HepG2 (cell line): Measurements from ENCODE around the gene ZFP36L2. TPM values are rescaled to one million over a fixed set of nuclear protein-coding genes. Genes with fewer than 3 reads are reported as not detected.

Experiments used
- ATF7 ChIP-seq, 2 experiments: fragments of 450-650 bp in 1 of 2; sonication (generic) in 1 of 2; formaldehyde crosslinking in 1 of 2; IDR thresholded peaks; 2 replicates each; pipeline versions ENCODE4 v1.4.0 to v1.6.1; 2016 to 2020; ENCODE audit warnings: antibody characterized with exemption in 1 of 2, mild to moderate bottlenecking in 1 of 2, missing genetic modification reagents in 1 of 2
- KDM6A ChIP-seq: IDR thresholded peaks from 2 replicates; pipeline ENCODE4 v1.6.1; 2016; ENCODE audit warnings: low read depth
- MATR3 ChIP-seq: sonication (generic); formaldehyde crosslinking; IDR thresholded peaks from 2 replicates; pipeline ENCODE4 v1.4.0; 2020; ENCODE audit warnings: missing genetic modification reagents
- MEIS1 ChIP-seq: sonication (generic); formaldehyde crosslinking; IDR thresholded peaks from 2 replicates; pipeline ENCODE4 v1.9.0; 2021; ENCODE audit warnings: mild to moderate bottlenecking, missing genetic modification reagents, moderate library complexity, borderline replicate concordance
- MIER3 ChIP-seq: IDR thresholded peaks from 2 replicates; pipeline ENCODE4 v1.6.1; 2016; ENCODE audit warnings: missing compliant biosample characterization, borderline replicate concordance
- MIXL1 ChIP-seq: IDR thresholded peaks from 2 replicates; pipeline ENCODE4 v1.6.1; 2016
- MNT ChIP-seq: fragments of 450-650 bp; IDR thresholded peaks from 2 replicates; pipeline ENCODE4 v1.6.1; 2016
- RFXAP ChIP-seq: sonication (generic); formaldehyde crosslinking; IDR thresholded peaks from 2 replicates; pipeline ENCODE4 v1.4.0; 2020; ENCODE audit warnings: missing genetic modification reagents, borderline replicate concordance
- SRSF1 ChIP-seq: fragments of 200-400 bp; formaldehyde crosslinking; optimal IDR thresholded peaks from 2 replicates; pipeline ENCODE3; 2017; ENCODE audit warnings: mild to moderate bottlenecking, low read depth, low read length, moderate library complexity
- THAP7 ChIP-seq: sonication (generic); formaldehyde crosslinking; IDR thresholded peaks from 2 replicates; pipeline ENCODE4 v1.8.1; 2023; ENCODE audit warnings: mild to moderate bottlenecking, missing genetic modification reagents
- THAP8 ChIP-seq: sonication (generic); formaldehyde crosslinking; IDR thresholded peaks from 2 replicates; pipeline ENCODE4 v1.5.1; 2020; ENCODE audit warnings: missing genetic modification reagents, mild to moderate bottlenecking, borderline replicate concordance
- TMF1 ChIP-seq: sonication (generic); formaldehyde crosslinking; IDR thresholded peaks from 2 replicates; pipeline ENCODE4 v1.8.1; 2022; ENCODE audit warnings: low read depth, missing genetic modification reagents
- XRCC5 ChIP-seq: fragments of 200-400 bp; formaldehyde crosslinking; optimal IDR thresholded peaks from 2 replicates; pipeline ENCODE3; 2017; ENCODE audit warnings: mild to moderate bottlenecking, low read length
- YEATS2 ChIP-seq: sonication (generic); formaldehyde crosslinking; IDR thresholded peaks from 2 replicates; pipeline ENCODE4 v1.4.0; 2020; ENCODE audit warnings: missing genetic modification reagents, borderline replicate concordance
- ZNF20 ChIP-seq: sonication (generic); formaldehyde crosslinking; IDR thresholded peaks from 2 replicates; pipeline ENCODE4 v1.4.0; 2020; ENCODE audit warnings: mild to moderate bottlenecking, moderate library complexity, missing genetic modification reagents
- ZNF282 ChIP-seq: fragments of 450-650 bp; IDR thresholded peaks from 2 replicates; pipeline ENCODE4 v1.6.1; 2018; ENCODE audit not compliant: partially characterized antibody
- ZNF629 ChIP-seq: sonication (generic); formaldehyde crosslinking; conservative IDR thresholded peaks from 2 replicates; pipeline ENCODE4 v1.5.0; 2020; ENCODE audit warnings: missing genetic modification reagents
- ZNF703 ChIP-seq: sonication (generic); formaldehyde crosslinking; IDR thresholded peaks from 2 replicates; pipeline ENCODE4 v1.5.1; 2020; ENCODE audit warnings: missing genetic modification reagents, mild to moderate bottlenecking, moderate library complexity, borderline replicate concordance
- ZNF772 ChIP-seq: sonication (generic); formaldehyde crosslinking; IDR thresholded peaks from 2 replicates; pipeline ENCODE4 v1.5.0; 2020; ENCODE audit warnings: mild to moderate bottlenecking, missing genetic modification reagents
- ZNF775 ChIP-seq: sonication (generic); formaldehyde crosslinking; IDR thresholded peaks from 2 replicates; pipeline ENCODE4 v1.4.0; 2020; ENCODE audit warnings: missing genetic modification reagents, mild to moderate bottlenecking, moderate library complexity, borderline replicate concordance
- ZNF850 ChIP-seq: sonication (generic); formaldehyde crosslinking; conservative IDR thresholded peaks from 2 replicates; pipeline ENCODE4 v1.9.0; 2021; ENCODE audit warnings: mild to moderate bottlenecking, missing genetic modification reagents
- polyA plus RNA-seq, 8 experiments: library from polyadenylated mRNA; depleted of rRNA in 3 of 8; stranded (reverse) in 7 of 8; unstranded in 1 of 8; fragments of >200 nt; fragmentation: Illumina TruSeq in 4 of 8; extraction: Trizol in 4 of 8; gene quantifications; 2 replicates each; pipeline versions ENCODE4 v1.2.1 to v1.2.3, GENCODE V29; 2011 to 2016; ENCODE audit warnings: low read depth in 4 of 8, missing spikeins in 1 of 8, mixed read lengths in 1 of 8; ENCODE audit not compliant: insufficient read depth in 1 of 8
- total RNA-seq, 5 experiments: library from RNA; depleted of rRNA; stranded (reverse); fragments of >200 nt; fragmentation: Illumina TruSeq; extraction: Trizol; gene quantifications; 2 replicates each; pipeline ENCODE4 v1.2.3, GENCODE V29; 2016; ENCODE audit warnings: low read depth in 1 of 5
- TF ChIP-seq, protein P1 (sequence below): sonication (generic); formaldehyde crosslinking; IDR thresholded peaks from 2 replicates; pipeline ENCODE4 v1.8.1; 2022; ENCODE audit warnings: mild to moderate bottlenecking, missing genetic modification reagents
- TF ChIP-seq, protein P2 (sequence below): sonication (generic); formaldehyde crosslinking; IDR thresholded peaks from 2 replicates; pipeline ENCODE4 v1.4.0; 2020; ENCODE audit warnings: mild to moderate bottlenecking, missing genetic modification reagents, borderline replicate concordance
- TF ChIP-seq, protein P3 (sequence below): sonication (generic); formaldehyde crosslinking; IDR thresholded peaks from 2 replicates; pipeline ENCODE4 v1.4.0; 2020; ENCODE audit warnings: mild to moderate bottlenecking, missing genetic modification reagents

ZFP36L2 gene
- total and polyA plus RNA-seq, 2 of the 13 experiments (the other 11 are each of a cell fraction or from before 2014, with no cell fraction given) = 11.2 to 21.8 TPM

DNA sequence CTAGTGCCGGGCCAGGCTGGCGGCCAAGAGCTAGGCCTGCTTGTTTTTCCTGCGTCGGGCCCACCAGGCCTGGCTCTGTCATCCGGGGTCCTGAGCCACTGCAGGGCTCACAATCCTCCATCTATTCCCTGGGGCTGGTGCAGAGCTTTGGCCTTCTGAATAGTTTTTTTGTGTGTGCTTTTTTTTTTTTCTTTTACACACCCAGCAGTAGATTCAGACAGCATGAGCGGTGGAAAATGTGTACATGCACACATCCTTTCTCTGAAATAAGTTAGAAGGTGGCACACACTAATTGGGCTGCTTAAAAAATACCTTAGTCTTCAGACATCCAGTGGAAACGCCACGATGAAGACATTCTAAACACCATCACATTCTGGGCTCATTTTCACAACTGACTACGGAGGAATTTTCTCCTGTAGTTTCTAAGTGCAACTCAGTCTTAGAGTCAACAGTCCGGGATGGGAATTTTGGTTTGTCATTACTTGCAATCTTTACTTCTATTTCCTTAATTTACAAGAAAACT, 6.1 kb downstream of the ZFP36L2 start (continued):
- TF ChIP-seq, protein P1, sequence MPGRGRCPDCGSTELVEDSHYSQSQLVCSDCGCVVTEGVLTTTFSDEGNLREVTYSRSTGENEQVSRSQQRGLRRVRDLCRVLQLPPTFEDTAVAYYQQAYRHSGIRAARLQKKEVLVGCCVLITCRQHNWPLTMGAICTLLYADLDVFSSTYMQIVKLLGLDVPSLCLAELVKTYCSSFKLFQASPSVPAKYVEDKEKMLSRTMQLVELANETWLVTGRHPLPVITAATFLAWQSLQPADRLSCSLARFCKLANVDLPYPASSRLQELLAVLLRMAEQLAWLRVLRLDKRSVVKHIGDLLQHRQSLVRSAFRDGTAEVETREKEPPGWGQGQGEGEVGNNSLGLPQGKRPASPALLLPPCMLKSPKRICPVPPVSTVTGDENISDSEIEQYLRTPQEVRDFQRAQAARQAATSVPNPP = no peak
- TF ChIP-seq ZNF282 (no peak), ZNF629 (no peak), MATR3 (CRISPR knock-in tag) (no peak), ZNF772 (no peak), MEIS1 (CRISPR knock-in tag) (no peak), MIXL1 (CRISPR knock-in tag) (no peak), KDM6A (no peak), SRSF1 (no peak), RFXAP (CRISPR knock-in tag) (no peak), MNT (no peak), XRCC5 (peak; percentile 23), ZNF775 (CRISPR knock-in tag) (no peak), TMF1 (CRISPR knock-in tag) (no peak), THAP8 (CRISPR knock-in tag) (no peak; the same call in 1 of the 2 replicates), YEATS2 (peak; percentile 60), THAP7 (CRISPR knock-in tag) (no peak), ZNF20 (no peak; the same call in 1 of the 2 replicates), MIER3 (no peak), ZNF850 (no peak), ATF7 (IDR thresholded peaks at IDR 0.05) (no peak), ATF7 (CRISPR knock-in tag; IDR thresholded peaks at IDR 0.05) (no peak), ZNF703 (CRISPR knock-in tag) (no peak)
- TF ChIP-seq, protein P2, sequence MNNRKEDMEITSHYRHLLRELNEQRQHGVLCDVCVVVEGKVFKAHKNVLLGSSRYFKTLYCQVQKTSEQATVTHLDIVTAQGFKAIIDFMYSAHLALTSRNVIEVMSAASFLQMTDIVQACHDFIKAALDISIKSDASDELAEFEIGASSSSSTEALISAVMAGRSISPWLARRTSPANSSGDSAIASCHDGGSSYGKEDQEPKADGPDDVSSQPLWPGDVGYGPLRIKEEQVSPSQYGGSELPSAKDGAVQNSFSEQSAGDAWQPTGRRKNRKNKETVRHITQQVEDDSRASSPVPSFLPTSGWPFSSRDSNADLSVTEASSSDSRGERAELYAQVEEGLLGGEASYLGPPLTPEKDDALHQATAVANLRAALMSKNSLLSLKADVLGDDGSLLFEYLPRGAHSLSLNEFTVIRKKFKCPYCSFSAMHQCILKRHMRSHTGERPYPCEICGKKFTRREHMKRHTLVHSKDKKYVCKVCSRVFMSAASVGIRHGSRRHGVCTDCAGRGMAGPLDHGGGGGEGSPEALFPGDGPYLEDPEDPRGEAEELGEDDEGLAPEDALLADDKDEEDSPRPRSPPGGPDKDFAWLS (CRISPR knock-in tag) = no peak
- TF ChIP-seq, protein P3, sequence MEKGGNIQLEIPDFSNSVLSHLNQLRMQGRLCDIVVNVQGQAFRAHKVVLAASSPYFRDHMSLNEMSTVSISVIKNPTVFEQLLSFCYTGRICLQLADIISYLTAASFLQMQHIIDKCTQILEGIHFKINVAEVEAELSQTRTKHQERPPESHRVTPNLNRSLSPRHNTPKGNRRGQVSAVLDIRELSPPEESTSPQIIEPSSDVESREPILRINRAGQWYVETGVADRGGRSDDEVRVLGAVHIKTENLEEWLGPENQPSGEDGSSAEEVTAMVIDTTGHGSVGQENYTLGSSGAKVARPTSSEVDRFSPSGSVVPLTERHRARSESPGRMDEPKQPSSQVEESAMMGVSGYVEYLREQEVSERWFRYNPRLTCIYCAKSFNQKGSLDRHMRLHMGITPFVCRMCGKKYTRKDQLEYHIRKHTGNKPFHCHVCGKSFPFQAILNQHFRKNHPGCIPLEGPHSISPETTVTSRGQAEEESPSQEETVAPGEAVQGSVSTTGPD (CRISPR knock-in tag) = peak; percentile 81; the same call in 1 of the 2 replicates
